CD4-positive, alpha-beta T cell (primary cell): Measurements from ENCODE around the gene TRMT112. TPM values are rescaled to one million over a fixed set of nuclear protein-coding genes. Genes with fewer than 3 reads are reported as not detected.

ENCODE experiments used
- ATAC-seq: fragments of 200-7000 bp; cut with Tn5 transposase; one replicate; pipeline ENCODE4 v1.10.0; 2022; ENCODE audit warnings: mild to moderate bottlenecking; ENCODE audit not compliant: poor library complexity
- CTCF ChIA-PET: fragments of 350-600 bp; sonication (Branson Sonifier 250); formaldehyde crosslinking; loops from one replicate; lab custom pipeline; 2021; ENCODE audit warnings: antibody characterized with exemption, inconsistent platforms; lab: Charles Lee
- POLR2A ChIA-PET: fragments of 350-600 bp; sonication (Branson Sonifier 250); formaldehyde crosslinking; loops from one replicate; lab custom pipeline; 2021; ENCODE audit warnings: antibody characterized with exemption, inconsistent platforms; lab: Charles Lee
- DNase-seq, 14 experiments: peaks; one replicate each; pipeline ENCODE4 v3.0.0-alpha.2; 2013 to 2020; ENCODE audit warnings: mixed read lengths in 2 of 14
- H3K27ac ChIP-seq, 2 donors: one replicate each; pipeline versions ENCODE4 v1.5.1 to v1.7.0; 2013; ENCODE audit warnings: low read length in 2 of 2, low read depth in 1 of 2, mild to moderate bottlenecking in 1 of 2
- H3K27me3 ChIP-seq, 2 experiments: 1 replicate in 1 of 2; 2 replicates in 1 of 2; pipeline versions ENCODE4 v1.6.1 to v1.7.0; 2013; ENCODE audit warnings: low read length in 2 of 2, control low read depth in 1 of 2, mild to moderate bottlenecking in 1 of 2, moderate library complexity in 1 of 2; ENCODE audit not compliant: insufficient read depth in 2 of 2, control insufficient read depth in 1 of 2
- H3K36me3 ChIP-seq: one replicate; pipeline ENCODE4 v1.6.1; 2013; ENCODE audit warnings: low read length, control low read depth; ENCODE audit not compliant: insufficient read depth
- H3K4me1 ChIP-seq: one replicate; pipeline ENCODE4 v1.6.1; 2013; ENCODE audit warnings: low read length, control low read depth; ENCODE audit not compliant: insufficient read depth
- H3K4me3 ChIP-seq: one replicate; pipeline ENCODE4 v1.5.1; 2013; ENCODE audit warnings: mild to moderate bottlenecking, low read length, moderate library complexity
- H3K9me3 ChIP-seq, 2 experiments: 1 replicate in 1 of 2; 2 replicates in 1 of 2; pipeline versions ENCODE4 v1.6.1 to v1.7.0; 2013; ENCODE audit warnings: low read length in 2 of 2, mild to moderate bottlenecking in 2 of 2, control low read depth in 1 of 2, moderate library complexity in 1 of 2; ENCODE audit not compliant: control insufficient read depth in 1 of 2, insufficient read depth in 1 of 2
- H3K27ac Mint-ChIP-seq: one replicate; pipeline ENCODE4 v1.8.0; 2020; ENCODE audit warnings: mixed read lengths
- H3K27me3 Mint-ChIP-seq: one replicate; pipeline ENCODE4 v1.8.0; 2021; ENCODE audit warnings: mixed read lengths
- H3K36me3 Mint-ChIP-seq: one replicate; pipeline ENCODE4 v1.8.0; 2021; ENCODE audit warnings: low read depth, mixed read lengths
- H3K4me1 Mint-ChIP-seq: one replicate; pipeline ENCODE4 v1.8.0; 2021; ENCODE audit warnings: low read depth, mixed read lengths
- H3K4me3 Mint-ChIP-seq: one replicate; pipeline ENCODE4 v1.8.0; 2020; ENCODE audit warnings: mild to moderate bottlenecking, mixed read lengths
- H3K9me3 Mint-ChIP-seq: one replicate; pipeline ENCODE4 v1.8.0; 2020; ENCODE audit warnings: mixed read lengths
- CTCF ChIP-seq: fragments of 200-600 bp; IDR thresholded peaks from one replicate; pipeline ENCODE4 v1.8.0; 2022; ENCODE audit warnings: antibody characterized with exemption, mild to moderate bottlenecking
- intact Hi-C, 2 experiments: fragments of 100-400 bp; cut with DNase I in 1 of 2; cut with micrococcal nuclease in 1 of 2; formaldehyde crosslinking; loops; one replicate each; pipeline versions ENCODE4 v1.15.1 to v1.9.0; 2023 to 2025; cut with DNase I, micrococcal nuclease
- total RNA-seq, 174 experiments: library from RNA in 2 of 174; stranded (reverse) in 2 of 174; gene quantifications; one replicate each; pipeline ENCODE4 v1.2.3 and lab custom pipeline; 2021 to 2026

Gene TRMT112
- total RNA-seq, 2 experiments from 2014 or later: 70.5 to 71.4 TPM

DNA sequence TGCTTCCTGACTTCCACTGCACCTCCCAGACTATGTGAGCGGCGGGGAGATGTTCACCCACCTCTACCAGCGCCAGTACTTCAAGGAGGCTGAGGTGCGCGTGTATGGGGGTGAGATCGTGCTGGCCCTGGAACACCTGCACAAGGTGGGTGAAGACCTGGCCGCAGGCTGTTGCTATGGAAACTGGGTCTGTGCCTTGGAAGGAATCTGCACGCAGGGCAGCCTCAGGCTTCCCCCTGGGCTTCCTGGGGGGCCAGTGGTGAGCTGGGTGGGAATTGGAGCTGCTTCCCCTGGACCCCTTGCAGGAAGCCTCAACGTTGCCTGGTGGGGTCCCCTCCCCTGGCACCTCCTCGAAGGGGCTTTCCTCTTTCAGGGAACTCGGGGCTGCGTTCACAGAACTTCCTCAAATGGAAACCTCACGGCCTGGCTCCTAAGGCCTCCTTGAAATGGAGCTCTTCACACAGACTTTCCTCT is 43.1 kb upstream of the TRMT112 start:
- Histone ChIP-seq H3K9me3 (no peaks in the 10 kb centered on the region), H3K27ac (no peak overlapping the region), H3K4me3 (peak overlapping the region; percentile 88), H3K4me1 (peaks cover 35% of the 10 kb centered on the region), H3K27me3 (no peaks in the 10 kb centered on the region), H3K36me3 (peaks cover 52% of the 10 kb centered on the region)
- Mint-ChIP-seq H3K36me3 (peaks cover 52% of the 10 kb centered on the region), H3K4me3 (peak overlapping the region; percentile 93), H3K9me3 (no peaks in the 10 kb centered on the region), H3K27ac (peak overlapping the region; percentile 5), H3K4me1 (peaks cover 25% of the 10 kb centered on the region), H3K27me3 (no peaks in the 10 kb centered on the region)
- peak; percentile 11 for ATAC-seq
- intact Hi-C loops: loop anchor here in 1 of 2 experiments (10.0 kb wide), 1 partner anchor 294 kb away; no protein-coding TSS in a partner anchor
- DNase-seq: peak in 2 of 14 experiments; percentile 39 to 43
- ChIA-PET POLR2A (interaction anchor here (0.9 to 6.3 kb wide), 4 partner anchors 20 to 757 kb away, joined by 3 to 45 read pairs (median 4); partner anchors contain the start of genes CCDC88B, PRDX5, TRMT112 and ZNHIT2), CTCF (interaction anchor here (1.6 kb wide), 1 partner anchor 42 kb away, joined by 7 read pairs; the partner anchor contains the start of genes PRDX5 and TRMT112)
- no peak for TF ChIP-seq CTCF

- ChIA-PET CTCF (interaction anchor here (1.6 kb wide), 1 partner anchor 42 kb away, joined by 7 read pairs; the partner anchor contains the start of genes PRDX5 and TRMT112), POLR2A (interaction anchor here (0.8 to 6.3 kb wide), 6 partner anchors 17 to 758 kb away, joined by 3 to 45 read pairs (median 3); partner anchors contain the start of genes CCDC88B, PRDX5, TRMT112 and ZNHIT2)
- no peak overlapping the region for H3K27ac ChIP-seq
- intact Hi-C loops: loop anchor here (1.0 to 10.0 kb wide), 3 partner anchors 42 to 295 kb away; partner anchors contain the start of genes PRDX5 (in 2 of the 2) and TRMT112 (in 1 of the 2)
- no peaks in the 10 kb centered on the region for H3K9me3 ChIP-seq
- ATAC-seq: peak; percentile 58
- TF ChIP-seq CTCF: no peak
- no peaks in the 10 kb centered on the region for H3K27me3 ChIP-seq
- Mint-ChIP-seq H3K4me1 (peaks cover 25% of the 10 kb centered on the region), H3K27ac (peak overlapping the region; percentile 5), H3K36me3 (peaks cover 46% of the 10 kb centered on the region), H3K4me3 (peak overlapping the region; percentile 93), H3K9me3 (no peaks in the 10 kb centered on the region), H3K27me3 (no peaks in the 10 kb centered on the region)
- peak in 9 of 14 experiments; percentile 23 to 73 (median 42) for DNase-seq
- H3K36me3 ChIP-seq: peaks cover 48% of the 10 kb centered on the region
- peak overlapping the region; percentile 88 for H3K4me3 ChIP-seq
- peaks cover 38% of the 10 kb centered on the region for H3K4me1 ChIP-seq
These were observed 42.5 kb upstream of the TRMT112 start for GRCh38 chr11:64359712-64360445.

DNA sequence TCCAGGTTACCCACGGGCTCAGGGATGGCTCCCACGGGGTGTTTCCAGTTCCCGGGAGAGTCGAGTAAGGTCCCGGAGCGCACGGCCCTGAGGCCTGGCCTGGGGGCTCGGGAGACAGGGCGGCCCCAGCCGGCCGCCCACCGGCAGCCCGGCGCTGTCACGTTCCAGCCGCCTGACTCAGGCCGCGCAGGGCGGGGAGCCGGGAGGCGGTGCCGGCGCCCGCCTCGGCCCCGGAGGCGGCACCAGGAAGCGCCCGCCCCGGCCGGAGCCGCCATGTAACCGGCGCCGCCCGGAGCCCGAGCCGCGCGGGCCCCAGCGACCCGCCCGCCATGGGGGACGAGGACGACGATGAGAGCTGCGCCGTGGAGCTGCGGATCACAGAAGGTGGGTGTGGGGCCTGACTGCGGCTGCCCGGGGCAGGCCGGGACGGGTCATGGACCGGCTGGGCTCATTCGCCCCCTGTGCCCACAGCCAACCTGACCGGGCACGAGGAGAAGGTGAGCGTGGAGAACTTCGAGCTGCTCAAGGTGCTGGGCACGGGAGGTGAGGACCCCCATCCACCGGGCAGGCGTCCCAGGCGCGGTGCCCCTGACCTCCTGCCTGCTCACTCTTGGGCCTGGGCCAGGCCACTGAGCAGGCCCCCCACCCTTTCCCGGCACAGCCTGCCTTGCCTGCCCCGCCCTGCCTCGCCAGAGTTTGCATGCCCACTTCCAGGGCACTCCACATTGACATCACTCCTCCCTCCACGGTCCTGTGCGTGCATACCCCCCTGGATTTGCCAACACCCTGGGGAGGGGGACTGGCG is 41.8 kb upstream of the TRMT112 start, which contains the start of gene RPS6KA4:
Gene RPS6KA4, plus strand, starts transcription at position 256 of the 805 bp plus-strand sequence. Its CDS starts 74 bp downstream, at position 330.
- peak within 1 kb of the TSS; percentile 88 for H3K4me3 ChIP-seq
- Mint-ChIP-seq H3K27me3 (no peaks in the 10 kb centered on the region), H3K4me3 (peak within 1 kb of the TSS; percentile 93), H3K9me3 (no peaks in the 10 kb centered on the region), H3K4me1 (peaks cover 25% of the 10 kb centered on the region), H3K36me3 (peaks cover 41% of the 10 kb centered on the region), H3K27ac (peak within 1 kb of the TSS; percentile 5)
- H3K27me3 ChIP-seq: no peaks in the 10 kb centered on the region
- peaks cover 38% of the 10 kb centered on the region for H3K4me1 ChIP-seq
- H3K27ac ChIP-seq: peak within 1 kb of the TSS in 1 of 2 donors; percentile 22
- intact Hi-C loops: loop anchor here (1.0 to 5.0 kb wide), 2 partner anchors 41 to 42 kb away; partner anchors contain the start of genes PRDX5 (in 2 of the 2) and TRMT112 (in 1 of the 2)
- peak in 8 of 14 experiments; percentile 35 to 79 (median 58) for DNase-seq
- CTCF ChIA-PET: no interaction called here
- peaks cover 44% of the 10 kb centered on the region for H3K36me3 ChIP-seq
- no peak for TF ChIP-seq CTCF
- POLR2A ChIA-PET: interaction anchor here (0.8 to 6.3 kb wide), 6 partner anchors 17 to 759 kb away, joined by 3 to 45 read pairs (median 3); partner anchors contain the start of genes CCDC88B, PRDX5, TRMT112 and ZNHIT2
- no peaks in the 10 kb centered on the region for H3K9me3 ChIP-seq
- ATAC-seq: peak; percentile 69
